ENCODE results near the gene ZNF76.

DNA sequence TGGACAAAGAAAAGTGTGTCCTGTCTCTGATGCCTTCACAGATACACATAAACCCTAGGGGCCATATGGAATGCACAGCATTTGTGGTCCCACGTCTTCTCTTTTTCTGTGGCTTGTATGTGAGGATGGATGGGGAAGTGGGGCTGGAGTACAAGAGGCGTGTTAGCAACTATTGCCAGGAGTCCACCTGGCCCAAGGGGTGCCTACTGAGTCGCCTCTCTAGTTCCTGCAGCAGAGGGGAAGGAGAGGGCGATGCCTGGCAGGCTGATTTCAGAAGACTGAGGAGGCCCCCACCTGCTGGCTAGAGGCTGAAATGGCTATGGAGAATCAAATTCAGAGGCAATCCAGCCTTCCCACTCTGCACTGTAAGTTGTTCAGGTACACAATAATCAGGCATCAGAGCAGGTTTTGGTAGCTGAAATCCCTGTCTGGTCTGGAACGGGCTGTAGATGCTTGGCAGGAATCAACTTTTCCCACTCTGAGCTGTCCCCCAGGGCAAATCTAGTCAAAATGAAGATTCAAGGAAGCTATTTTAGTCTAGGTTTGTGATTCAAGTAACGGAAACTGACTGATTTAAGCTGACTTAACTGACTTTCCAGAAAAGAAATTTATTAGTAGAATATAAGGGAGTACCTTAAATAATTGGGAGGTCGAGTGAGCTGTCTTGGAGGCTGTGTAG, 68.0 kb downstream of the ZNF76 start:
- TF ChIP-seq, protein P1, sequence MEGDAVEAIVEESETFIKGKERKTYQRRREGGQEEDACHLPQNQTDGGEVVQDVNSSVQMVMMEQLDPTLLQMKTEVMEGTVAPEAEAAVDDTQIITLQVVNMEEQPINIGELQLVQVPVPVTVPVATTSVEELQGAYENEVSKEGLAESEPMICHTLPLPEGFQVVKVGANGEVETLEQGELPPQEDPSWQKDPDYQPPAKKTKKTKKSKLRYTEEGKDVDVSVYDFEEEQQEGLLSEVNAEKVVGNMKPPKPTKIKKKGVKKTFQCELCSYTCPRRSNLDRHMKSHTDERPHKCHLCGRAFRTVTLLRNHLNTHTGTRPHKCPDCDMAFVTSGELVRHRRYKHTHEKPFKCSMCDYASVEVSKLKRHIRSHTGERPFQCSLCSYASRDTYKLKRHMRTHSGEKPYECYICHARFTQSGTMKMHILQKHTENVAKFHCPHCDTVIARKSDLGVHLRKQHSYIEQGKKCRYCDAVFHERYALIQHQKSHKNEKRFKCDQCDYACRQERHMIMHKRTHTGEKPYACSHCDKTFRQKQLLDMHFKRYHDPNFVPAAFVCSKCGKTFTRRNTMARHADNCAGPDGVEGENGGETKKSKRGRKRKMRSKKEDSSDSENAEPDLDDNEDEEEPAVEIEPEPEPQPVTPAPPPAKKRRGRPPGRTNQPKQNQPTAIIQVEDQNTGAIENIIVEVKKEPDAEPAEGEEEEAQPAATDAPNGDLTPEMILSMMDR (IDR thresholded peaks at IDR 0.05) = peak in 2 of 4 experiments; percentile 10 to 44
- no peak for TF ChIP-seq POLR2A (IDR thresholded peaks at IDR 0.05)
